Measurements from ENCODE around the gene MOSPD2. TPM values are rescaled to one million over a fixed set of nuclear protein-coding genes. Genes with fewer than 3 reads are reported as not detected.

MOSPD2 gene
- total RNA-seq, 4 donors from 2014 or later, result 2.8 to 11.0 (median 3.3) TPM

DNA sequence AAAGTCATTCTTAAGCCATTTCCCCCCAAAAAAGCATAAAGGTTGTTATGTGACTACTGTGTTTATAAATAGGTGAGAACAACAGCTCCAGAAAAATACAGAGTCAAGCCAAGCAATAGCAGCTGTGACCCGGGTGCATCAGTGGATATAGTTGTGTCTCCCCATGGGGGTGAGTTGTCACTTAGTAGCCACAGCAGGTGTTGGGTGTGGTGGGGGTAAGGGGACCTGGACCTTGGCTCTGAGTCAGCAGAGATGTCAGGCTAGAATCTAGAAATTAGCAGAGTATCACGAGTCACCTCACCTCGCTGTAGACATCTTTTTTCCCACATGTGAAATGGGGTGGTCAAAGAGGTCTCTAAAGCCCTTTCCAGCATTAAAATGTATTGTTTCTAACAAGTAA lies 42.4 kb downstream of the MOSPD2 start:
- H3K4me1 ChIP-seq, result no peaks in the 10 kb centered on the region
- TF ChIP-seq, protein P1, sequence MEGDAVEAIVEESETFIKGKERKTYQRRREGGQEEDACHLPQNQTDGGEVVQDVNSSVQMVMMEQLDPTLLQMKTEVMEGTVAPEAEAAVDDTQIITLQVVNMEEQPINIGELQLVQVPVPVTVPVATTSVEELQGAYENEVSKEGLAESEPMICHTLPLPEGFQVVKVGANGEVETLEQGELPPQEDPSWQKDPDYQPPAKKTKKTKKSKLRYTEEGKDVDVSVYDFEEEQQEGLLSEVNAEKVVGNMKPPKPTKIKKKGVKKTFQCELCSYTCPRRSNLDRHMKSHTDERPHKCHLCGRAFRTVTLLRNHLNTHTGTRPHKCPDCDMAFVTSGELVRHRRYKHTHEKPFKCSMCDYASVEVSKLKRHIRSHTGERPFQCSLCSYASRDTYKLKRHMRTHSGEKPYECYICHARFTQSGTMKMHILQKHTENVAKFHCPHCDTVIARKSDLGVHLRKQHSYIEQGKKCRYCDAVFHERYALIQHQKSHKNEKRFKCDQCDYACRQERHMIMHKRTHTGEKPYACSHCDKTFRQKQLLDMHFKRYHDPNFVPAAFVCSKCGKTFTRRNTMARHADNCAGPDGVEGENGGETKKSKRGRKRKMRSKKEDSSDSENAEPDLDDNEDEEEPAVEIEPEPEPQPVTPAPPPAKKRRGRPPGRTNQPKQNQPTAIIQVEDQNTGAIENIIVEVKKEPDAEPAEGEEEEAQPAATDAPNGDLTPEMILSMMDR (IDR thresholded peaks at IDR 0.05 in 4 of 5, conservative IDR thresholded peaks at IDR 0.05 in 1 of 5), result no peak
- no peak for TF ChIP-seq POLR2A (IDR thresholded peaks at IDR 0.05)
- peaks cover 0 to 18% of the 10 kb centered on the region in 2 donors for H3K36me3 ChIP-seq
- DNase-seq, result no peak
- intact Hi-C loops (cut with DNase I; ENCODE audit: low total_unique reads) (no loop called here), in situ Hi-C loops (cut with MboI; ENCODE audit: low sequenced_read_pairs in 4 of 4) (no loop called here)
- H3K27ac ChIP-seq, result no peak overlapping the region
- no peaks in the 10 kb centered on the region for H3K27me3 ChIP-seq
- no peak for ATAC-seq
- H3K4me3 ChIP-seq, result no peak overlapping the region
- no peaks in the 10 kb centered on the region for H3K9me3 ChIP-seq

DNA sequence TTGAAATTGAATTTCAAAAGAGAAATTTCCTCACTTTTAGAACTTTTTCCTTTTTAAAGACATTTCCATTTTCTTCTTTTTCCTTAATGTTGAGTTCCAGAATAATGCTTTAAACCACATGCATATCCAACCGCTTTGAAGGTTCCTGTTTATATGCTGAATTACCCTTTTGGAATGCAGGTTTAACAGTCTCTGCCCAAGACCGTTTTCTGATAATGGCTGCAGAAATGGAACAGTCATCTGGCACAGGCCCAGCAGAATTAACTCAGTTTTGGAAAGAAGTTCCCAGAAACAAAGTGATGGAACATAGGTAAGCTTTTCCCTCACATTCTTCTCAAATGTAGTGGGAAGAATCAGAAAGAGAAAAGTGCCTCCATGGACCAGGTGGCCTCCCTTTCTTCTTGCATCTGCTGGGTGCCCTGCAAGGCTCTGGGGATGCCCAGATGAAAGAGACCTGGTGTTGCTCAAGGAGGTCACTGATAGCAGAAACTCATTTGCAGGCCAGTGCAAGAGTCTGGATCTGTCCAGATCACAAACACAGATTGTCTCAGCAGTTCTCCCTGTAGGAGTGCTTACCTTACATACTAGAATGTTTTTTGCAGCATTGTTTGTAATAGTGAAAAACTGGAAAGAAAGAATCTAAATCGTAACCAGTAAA lies 42.9 kb downstream of the MOSPD2 start:
- ATAC-seq (no peak), DNase-seq (no peak)
- H3K4me3 ChIP-seq, result no peak overlapping the region
- H3K9me3 ChIP-seq, result no peaks in the 10 kb centered on the region
- H3K4me1 ChIP-seq, result no peaks in the 10 kb centered on the region
- in situ Hi-C loops (cut with MboI; ENCODE audit: low sequenced_read_pairs in 4 of 4), result no loop called here
- TF ChIP-seq, protein P1 (IDR thresholded peaks at IDR 0.05 in 4 of 5, conservative IDR thresholded peaks at IDR 0.05 in 1 of 5), result no peak
- no peak for TF ChIP-seq POLR2A (IDR thresholded peaks at IDR 0.05)
- no peak overlapping the region for H3K27ac ChIP-seq
- no peaks in the 10 kb centered on the region for H3K27me3 ChIP-seq
- intact Hi-C loops (cut with DNase I; ENCODE audit: low total_unique reads), result no loop called here
- peaks cover 0 to 18% of the 10 kb centered on the region in 2 donors for H3K36me3 ChIP-seq

DNA sequence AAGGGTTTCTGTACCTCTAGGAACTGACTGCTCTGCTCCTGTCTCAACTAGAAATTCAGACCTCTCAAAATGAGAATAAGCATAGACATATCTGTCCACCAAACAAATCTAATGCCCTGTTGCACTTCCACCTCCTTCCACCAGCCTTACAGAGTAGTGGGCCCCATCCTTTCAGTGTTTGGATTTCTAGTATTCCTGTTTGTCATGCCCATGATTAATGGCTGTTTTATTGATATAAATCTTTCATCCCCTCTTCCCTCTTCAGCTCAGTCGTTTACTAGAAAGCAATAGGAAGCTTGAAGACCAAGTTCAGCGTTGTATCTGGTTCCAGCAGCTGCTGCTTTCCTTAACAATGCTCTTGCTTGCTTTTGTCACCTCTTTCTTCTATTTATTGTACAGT lies 46.2 kb downstream of the MOSPD2 start:
- in situ Hi-C loops (cut with MboI; ENCODE audit: low sequenced_read_pairs in 4 of 4), result no loop called here
- no peak for ATAC-seq

DNA sequence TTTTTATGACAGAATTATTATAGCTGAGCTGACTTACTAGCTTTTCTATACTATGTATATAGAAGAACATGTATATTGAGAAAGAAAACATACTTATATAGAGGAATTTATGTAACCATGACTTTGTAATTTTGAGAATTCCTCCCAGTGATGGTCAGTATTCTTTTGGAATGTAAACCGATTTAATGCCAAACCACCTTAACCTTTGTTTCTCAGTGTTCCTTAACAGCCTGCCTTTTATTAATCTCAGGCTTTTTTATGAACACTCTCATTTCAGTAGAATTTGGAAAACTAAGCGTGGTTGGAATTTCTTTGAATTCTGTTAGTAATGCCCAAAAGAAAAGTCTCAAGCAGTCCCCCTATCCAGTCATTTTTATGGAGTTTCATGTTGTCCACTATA lies 47.0 kb downstream of the MOSPD2 start:
- DNase-seq, result no peak
- peaks cover 0 to 18% of the 10 kb centered on the region in 2 donors for H3K36me3 ChIP-seq
- ATAC-seq, result no peak
- H3K27me3 ChIP-seq, result no peaks in the 10 kb centered on the region
- H3K4me1 ChIP-seq, result no peaks in the 10 kb centered on the region
- H3K27ac ChIP-seq, result no peak overlapping the region
- TF ChIP-seq, protein P1 (IDR thresholded peaks at IDR 0.05 in 4 of 5, conservative IDR thresholded peaks at IDR 0.05 in 1 of 5), result no peak
- no peak for TF ChIP-seq POLR2A (IDR thresholded peaks at IDR 0.05)
- H3K4me3 ChIP-seq, result no peak overlapping the region
- intact Hi-C loops (cut with DNase I; ENCODE audit: low total_unique reads), result no loop called here
- H3K9me3 ChIP-seq, result no peaks in the 10 kb centered on the region
- in situ Hi-C loops (cut with MboI; ENCODE audit: low sequenced_read_pairs in 4 of 4), result no loop called here

More for the DNA sequence above, 46.2 kb downstream of the MOSPD2 start:
- no peak for DNase-seq
- H3K4me3 ChIP-seq, result no peak overlapping the region
- no peaks in the 10 kb centered on the region for H3K27me3 ChIP-seq
- no peak overlapping the region for H3K27ac ChIP-seq
- no peaks in the 10 kb centered on the region for H3K4me1 ChIP-seq
- intact Hi-C loops (cut with DNase I; ENCODE audit: low total_unique reads), result no loop called here
- H3K36me3 ChIP-seq, result peaks cover 0 to 18% of the 10 kb centered on the region in 2 donors
- H3K9me3 ChIP-seq, result no peaks in the 10 kb centered on the region
- TF ChIP-seq, protein P1 (IDR thresholded peaks at IDR 0.05 in 4 of 5, conservative IDR thresholded peaks at IDR 0.05 in 1 of 5), result no peak

DNA sequence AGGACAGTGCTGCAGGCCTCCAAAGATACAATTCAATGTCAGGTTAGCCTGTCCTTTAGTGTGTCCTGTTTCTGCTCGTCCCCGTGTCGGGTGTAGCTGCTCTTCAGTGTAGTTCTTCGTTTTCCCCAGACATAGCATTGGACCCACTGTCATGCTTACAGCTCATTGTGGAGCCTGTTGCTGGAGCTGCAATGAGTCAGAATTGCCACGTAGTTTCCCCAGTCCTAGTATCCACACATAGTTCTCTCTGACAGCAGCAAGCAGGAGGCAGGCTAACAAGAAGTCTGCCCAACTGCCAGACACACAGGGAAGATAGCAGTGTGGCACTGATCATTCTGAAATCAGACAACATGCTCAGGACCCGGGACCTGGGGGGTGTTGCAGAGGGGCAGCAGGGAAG lies 49.2 kb downstream of the MOSPD2 start:
- Histone ChIP-seq H3K27me3 (no peaks in the 10 kb centered on the region), H3K27ac (no peak overlapping the region), H3K4me3 (no peak overlapping the region), H3K4me1 (no peaks in the 10 kb centered on the region), H3K36me3 (peaks cover 0 to 11% of the 10 kb centered on the region in 2 donors), H3K9me3 (no peaks in the 10 kb centered on the region)
- TF ChIP-seq, protein P1 (IDR thresholded peaks at IDR 0.05 in 4 of 5, conservative IDR thresholded peaks at IDR 0.05 in 1 of 5), result no peak
- no peak for TF ChIP-seq POLR2A (IDR thresholded peaks at IDR 0.05)
- in situ Hi-C loops (cut with MboI; ENCODE audit: low sequenced_read_pairs in 4 of 4), result no loop called here
- DNase-seq (no peak), ATAC-seq (no peak)
- intact Hi-C loops (cut with DNase I; ENCODE audit: low total_unique reads), result no loop called here

Measured in gastrocnemius medialis (tissue), 4 donors.